Embryonic facial prominence (tissue), 1 donor: ENCODE measurements around the gene MMP8.
"Not testable (repeated sequence)": the region's sequence is repeated elsewhere in the genome, so short reads cannot be mapped to it uniquely, and the experiment has no call there.

ENCODE experiments used
- DNase-seq: peaks from one replicate; pipeline ENCODE4 v3.0.0-alpha.2; 2016; ENCODE audit errors: extremely low spot score

MMP8 gene, protein sequence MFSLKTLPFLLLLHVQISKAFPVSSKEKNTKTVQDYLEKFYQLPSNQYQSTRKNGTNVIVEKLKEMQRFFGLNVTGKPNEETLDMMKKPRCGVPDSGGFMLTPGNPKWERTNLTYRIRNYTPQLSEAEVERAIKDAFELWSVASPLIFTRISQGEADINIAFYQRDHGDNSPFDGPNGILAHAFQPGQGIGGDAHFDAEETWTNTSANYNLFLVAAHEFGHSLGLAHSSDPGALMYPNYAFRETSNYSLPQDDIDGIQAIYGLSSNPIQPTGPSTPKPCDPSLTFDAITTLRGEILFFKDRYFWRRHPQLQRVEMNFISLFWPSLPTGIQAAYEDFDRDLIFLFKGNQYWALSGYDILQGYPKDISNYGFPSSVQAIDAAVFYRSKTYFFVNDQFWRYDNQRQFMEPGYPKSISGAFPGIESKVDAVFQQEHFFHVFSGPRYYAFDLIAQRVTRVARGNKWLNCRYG

GRCh38 chr11:102724904-102725500 lies at the start of gene MMP8:
Gene MMP8 (minus strand): TSS chr11:102724954. CDS start chr11:102724855, 99 bp downstream.
- no peak for DNase-seq

DNA sequence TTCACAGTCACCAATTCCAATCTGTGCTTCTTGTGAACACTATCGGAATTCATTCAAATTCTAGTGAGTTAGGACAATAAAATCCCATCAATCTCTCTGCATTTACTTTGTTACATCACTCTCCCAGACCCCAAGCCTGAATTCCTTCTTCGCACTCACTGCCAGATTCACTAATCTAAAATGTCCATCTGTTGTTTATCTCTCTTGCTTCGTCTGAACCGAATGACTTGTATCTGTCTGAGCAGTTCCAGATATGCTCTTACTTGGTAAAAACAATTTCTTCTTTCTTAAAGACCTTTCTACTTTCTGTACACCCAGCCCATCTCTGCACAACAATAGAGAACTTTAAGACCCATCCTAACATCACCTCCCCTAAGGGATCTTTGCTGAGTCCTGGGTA lies 48.6 kb upstream of the MMP8 start:
- DNase-seq, result no peak

DNA sequence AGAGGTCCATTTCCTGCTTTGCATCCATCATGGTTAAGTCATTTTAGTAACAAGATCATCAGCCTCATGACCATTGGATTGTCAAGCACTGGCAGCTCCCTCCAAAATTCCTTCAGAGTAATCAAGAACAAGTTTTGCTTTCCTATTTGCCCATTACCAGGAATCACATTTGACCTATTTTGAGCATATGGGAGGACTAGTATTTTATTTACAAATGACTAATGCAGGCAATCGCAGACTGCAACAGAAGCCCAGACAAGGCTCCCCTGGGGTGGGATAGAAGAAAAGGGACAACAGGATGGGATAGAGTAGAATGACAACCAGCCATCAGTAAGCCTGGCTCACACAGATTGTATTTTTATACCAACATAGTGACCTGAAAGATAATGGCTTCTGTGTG lies 46.6 kb upstream of the MMP8 start:
- no peak for DNase-seq

DNA sequence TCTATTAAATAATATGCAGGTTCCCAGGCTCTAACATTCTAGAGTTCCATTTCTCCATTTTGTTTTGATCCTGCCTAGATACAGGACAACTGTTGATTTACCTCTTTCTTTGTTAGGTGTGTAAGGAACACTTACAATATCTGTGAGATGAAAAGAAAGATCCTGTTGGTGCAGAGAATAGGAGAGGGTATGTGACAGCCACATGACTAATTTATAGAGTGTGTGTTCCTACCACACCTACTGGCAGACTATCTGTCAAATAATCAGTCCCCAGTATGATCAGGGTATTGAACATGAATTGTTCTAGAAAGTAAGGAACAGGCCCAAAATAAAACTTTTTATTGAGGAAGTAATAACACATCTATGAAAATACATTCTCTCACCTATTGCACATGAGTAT lies 45.4 kb upstream of the MMP8 start:
- no peak for DNase-seq

DNA sequence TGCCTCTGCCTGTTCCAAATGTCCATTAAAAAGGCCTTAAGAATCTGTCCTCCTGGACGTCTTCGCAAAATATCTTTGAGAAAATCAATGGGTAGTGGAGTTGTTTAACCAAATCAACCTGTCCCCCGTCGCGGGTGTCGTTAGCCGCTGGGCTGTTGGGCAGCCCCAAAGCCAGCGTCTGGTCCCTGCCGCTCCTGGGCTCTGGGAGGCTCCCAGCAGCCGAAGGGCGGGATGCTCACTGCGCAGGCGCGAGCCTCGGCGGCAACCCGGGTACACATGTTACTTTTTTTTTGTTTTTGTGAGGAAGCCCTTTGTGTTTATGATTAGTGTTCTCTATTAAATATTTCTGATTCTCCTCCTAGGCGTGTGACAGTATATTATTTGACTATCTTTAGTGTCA lies 43.0 kb upstream of the MMP8 start:
- DNase-seq, result no peak

- no peak for DNase-seq
These were observed 38.7 kb upstream of the MMP8 start for GRCh38 chr11:102763440-102763839.

DNA sequence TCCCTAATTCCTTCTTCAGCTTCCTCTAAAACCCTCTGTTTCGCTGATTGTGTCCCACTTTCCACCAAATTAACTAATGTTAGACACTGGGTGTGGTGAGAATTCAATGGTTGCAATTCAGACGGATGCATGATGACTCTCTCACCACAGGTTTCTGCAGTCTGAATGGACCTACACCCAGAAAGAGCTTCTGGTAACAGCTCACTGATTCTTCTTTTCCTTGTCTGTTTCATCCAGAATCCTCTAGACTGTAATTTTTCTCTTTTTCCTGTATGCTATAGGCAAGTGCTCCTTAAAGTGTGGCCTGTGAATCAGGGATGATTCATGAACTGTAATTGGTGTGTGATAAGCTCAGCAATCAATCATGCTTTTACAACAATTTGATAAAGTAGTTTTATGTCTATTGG lies 37.6 kb upstream of the MMP8 start:
- DNase-seq, result no peak

GRCh38 chr11:102761646-102762238 lies 37.0 kb upstream of the MMP8 start:
- no peak for DNase-seq

GRCh38 chr11:102760344-102761035 lies 35.7 kb upstream of the MMP8 start:
- DNase-seq, result peak; percentile 9

DNA sequence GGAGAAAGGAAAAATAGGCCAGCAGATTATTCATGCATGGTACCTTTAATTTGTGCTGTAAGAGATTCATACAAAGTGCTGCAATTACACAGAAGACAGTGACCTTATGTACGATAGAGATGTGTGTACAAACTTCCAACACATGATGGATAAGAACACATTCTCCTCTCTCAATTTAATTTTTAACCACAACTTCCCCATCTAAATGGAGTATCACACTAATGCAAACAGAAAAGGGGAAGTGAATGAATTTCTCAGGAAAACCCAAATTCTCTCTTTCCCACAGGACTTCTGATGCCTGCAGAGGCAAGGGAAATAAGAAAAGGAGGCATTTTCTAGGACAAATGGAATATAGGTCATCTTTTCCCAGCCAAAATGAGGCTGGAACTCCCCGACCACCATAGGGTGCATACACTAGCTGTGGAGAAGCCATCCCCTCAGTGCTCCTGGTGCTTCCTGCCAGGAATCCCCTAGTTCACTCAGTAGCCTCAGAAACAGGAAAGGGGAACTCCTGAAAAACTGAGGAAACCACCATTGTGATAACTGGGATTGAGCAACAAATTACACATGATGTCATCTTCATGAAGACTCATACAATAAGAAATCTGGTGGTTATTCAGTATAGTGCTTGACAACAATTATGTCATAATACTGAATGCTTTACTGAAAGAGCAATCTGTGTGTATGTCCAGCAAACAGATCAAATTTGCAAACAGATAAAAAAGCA lies 33.2 kb upstream of the MMP8 start:
- no peak for DNase-seq

- DNase-seq, result no peak
These were observed 28.5 kb upstream of the MMP8 start for GRCh38 chr11:102753267-102753666.

GRCh38 chr11:102751673-102752072 lies 26.9 kb upstream of the MMP8 start:
- DNase-seq, result no peak

GRCh38 chr11:102749101-102749722 lies 24.5 kb upstream of the MMP8 start:
- no peak for DNase-seq

GRCh38 chr11:102746746-102747578 lies 22.2 kb upstream of the MMP8 start:
- DNase-seq, result not testable (repeated sequence)

DNA sequence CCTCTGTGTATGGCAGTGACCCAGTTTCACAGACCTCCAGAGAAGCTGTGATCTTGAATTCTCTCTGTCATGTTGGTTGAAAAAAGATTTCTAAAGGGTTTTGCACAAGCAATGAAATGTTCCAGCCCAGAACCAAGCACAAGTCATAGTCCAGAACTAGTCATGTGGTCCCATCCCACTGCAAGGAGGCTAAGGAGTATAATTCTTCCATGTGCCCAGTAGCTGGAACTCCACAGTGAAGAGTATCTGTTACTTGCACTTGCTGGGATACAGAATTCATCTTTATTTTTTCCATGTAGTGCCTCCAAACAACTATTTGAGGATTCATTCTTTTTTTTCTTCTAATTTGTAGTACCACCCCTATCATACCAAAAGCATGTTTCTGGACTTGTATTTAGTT lies 9.9 kb upstream of the MMP8 start:
- DNase-seq, result no peak

GRCh38 chr11:102733232-102733875 lies 8.6 kb upstream of the MMP8 start:
- DNase-seq, result no peak

DNA sequence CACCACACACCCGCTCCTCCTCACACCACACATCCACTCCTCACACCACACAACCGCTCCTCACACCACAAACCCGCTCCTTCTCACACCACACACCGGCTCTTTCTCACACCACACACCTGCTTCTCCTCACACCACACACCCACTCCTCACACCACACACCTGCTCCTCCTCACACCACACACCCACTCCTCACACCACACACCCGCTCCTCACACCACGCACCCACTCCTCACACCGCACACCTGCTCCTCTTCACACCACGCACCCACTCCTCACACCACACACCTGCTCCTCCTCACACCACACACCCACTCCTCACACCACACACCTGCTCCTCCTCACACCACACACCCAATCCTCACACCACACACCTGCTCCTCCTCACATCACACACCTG lies 6.2 kb upstream of the MMP8 start:
- DNase-seq, result not testable (repeated sequence)

DNA sequence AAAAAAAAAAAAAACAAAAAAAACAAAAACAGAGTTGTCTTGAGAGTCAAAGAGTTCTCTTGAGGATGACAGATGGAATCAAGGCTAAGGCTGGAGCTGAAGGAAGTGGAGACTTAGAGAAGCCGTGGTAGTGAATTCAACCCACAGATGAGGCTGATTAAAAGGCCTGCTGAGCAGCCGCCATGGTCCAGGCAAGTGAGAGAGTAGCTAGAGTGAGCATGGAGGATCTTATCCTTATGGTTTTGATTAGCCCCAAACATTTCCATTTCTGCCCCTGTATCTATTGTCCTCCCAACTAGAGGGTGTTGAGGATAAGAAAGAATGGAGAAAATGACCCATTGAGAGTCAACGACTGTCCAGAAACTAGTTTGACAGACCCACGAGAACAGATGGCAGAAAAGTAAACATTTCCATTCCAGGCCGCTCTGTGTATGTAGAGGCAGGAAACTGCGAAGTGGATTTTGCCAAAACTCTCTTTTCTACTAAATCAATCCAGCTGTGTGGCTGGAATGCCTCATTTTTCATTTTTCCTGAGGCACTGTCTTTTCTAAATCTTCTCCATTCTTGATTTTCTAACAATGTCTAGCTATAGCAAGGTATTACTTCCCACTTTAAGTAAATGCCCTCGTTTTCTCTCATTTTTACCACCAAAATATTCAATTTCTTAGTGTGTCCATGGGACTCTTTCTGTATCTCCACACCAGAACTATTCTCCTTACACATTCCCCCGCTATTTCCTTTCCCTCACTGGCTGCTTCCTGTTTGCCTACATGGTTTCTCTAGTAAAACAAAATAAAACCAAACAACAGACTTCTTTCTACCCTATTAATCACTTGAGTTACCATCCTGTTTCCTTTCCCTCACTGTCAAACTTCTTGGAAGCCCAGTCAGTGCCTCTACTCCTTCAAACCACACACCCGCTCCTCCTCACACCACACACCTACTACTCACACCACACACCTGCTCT lies 5.4 kb upstream of the MMP8 start:
- DNase-seq, result no peak

DNA sequence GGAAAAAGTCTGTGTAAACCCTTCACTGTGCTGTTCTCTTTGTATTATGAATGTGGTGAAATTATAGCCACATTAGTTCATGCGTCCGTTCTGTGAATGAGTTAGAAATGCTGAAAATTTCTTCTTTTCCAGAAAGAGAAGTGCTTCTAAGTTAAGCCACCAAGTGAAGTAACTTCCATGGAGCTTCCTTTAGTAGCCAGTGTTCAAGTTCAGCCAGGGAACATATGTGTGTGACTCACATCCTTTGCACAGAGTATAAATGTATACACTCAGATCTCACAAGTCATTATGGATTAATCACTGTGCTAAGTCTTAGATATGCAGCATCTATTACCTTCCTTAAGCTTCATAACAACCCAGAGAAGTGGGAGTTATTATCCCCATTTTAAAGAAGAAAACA lies 3.1 kb upstream of the MMP8 start:
- no peak for DNase-seq
